SKM-1 (cell line): ENCODE data around the gene RRAS.

Source experiments
- DNase-seq: peaks from one replicate; lab custom pipeline; 2025; ENCODE audit not compliant: unreplicated experiment; lab: John Stamatoyannopoulos, UW

Gene RRAS

GRCh38 chr19:49655570-49656455 is 15.9 kb upstream of the RRAS start:
- no peak for DNase-seq

- DNase-seq, result no peak
Measured at GRCh38 chr19:49654581-49654980, 14.6 kb upstream of the RRAS start.

DNA sequence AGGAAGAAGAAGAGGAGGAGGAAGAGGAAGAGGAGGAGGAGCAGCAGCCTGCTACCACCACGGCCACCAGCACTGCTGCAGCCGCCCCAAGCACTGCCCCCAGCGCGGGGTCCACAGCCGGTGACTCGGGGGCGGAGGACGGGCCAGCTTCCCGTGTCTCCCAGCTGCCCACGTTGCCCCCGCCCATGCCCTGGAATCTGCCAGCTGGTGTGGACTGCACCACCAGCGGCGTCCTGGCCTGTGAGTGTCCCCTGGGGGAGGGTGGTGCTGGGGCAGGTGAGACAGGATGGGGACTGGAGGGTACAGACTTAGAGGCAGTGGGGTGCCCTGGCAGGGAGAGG is 13.5 kb upstream of the RRAS start:
- no peak for DNase-seq

DNA sequence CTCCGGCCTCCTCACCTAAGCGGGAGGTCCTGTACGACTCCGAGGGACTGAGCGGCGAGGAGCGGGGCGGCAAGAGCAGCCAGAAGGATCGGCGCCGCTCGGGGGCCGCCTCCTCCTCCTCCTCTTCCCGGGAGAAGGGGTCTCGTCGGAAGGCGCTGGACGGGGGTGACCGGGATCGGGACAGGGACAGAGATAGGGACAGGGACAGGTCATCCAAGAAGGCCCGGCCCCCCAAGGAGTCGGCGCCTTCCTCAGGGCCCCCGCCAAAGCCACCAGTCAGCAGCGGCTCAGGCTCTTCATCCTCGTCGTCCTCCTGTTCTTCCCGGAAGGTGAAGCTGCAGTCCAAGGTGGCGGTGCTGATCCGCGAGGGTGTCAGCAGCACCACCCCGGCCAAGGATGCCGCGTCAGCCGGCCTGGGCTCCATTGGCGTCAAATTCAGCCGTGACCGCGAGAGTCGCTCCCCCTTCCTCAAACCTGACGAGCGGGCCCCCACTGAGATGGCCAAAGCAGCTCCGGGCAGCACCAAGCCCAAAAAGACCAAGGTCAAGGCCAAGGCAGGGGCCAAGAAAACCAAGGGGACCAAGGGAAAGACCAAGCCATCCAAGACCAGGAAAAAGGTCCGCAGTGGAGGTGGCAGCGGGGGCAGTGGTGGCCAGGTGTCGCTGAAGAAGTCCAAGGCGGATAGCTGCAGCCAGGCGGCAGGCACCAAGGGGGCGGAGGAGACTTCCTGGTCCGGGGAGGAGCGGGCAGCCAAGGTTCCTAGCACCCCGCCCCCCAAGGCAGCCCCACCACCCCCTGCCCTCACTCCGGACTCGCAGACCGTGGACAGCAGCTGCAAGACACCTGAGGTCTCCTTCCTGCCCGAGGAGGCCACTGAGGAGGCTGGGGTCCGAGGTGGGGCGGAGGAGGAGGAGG is 12.9 kb upstream of the RRAS start:
- no peak for DNase-seq

GRCh38 chr19:49651820-49652550 is 12.0 kb upstream of the RRAS start:
- no peak for DNase-seq

DNA sequence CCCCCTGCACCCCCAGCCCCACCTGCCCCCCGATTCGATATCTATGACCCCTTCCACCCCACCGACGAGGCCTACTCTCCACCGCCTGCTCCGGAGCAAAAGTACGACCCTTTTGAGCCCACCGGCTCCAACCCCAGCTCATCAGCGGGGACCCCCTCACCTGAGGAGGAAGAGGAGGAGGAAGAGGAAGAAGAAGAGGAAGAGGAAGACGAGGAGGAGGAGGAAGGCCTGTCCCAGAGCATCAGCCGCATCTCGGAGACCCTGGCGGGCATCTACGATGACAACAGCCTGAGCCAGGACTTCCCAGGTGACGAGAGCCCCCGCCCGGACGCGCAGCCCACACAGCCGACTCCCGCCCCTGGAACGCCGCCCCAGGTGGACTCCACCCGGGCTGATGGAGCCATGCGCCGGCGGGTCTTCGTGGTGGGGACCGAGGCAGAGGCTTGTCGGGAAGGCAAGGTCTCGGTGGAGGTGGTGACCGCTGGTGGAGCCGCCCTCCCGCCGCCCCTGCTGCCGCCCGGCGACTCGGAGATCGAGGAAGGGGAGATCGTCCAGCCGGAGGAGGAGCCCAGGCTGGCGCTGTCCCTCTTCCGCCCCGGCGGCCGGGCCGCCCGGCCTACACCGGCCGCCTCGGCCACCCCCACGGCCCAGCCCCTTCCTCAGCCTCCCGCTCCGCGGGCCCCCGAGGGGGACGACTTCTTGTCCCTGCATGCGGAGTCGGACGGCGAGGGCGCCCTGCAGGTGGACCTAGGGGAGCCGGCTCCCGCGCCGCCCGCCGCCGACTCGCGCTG is 11.3 kb upstream of the RRAS start:
- no peak for DNase-seq

DNA sequence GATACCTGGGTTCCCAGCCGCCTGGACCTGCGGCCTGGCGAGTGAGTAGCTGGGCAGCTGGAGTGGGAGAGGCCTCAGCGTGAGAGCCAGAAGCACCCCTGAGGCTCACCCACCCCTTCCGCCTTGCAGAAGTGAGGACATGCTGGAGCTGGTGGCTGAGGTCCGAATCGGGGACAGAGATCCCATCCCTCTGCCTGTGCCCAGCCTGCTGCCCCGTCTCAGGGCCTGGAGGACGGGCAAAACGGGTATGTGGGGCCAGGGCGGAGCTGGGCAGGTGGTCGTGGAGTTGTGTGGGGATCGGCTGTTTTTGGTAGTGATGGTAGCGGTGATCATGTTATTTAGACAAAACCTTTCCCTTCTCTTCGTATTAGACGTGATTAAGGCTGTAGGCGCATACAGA is 6.6 kb upstream of the RRAS start:
- DNase-seq, result no peak

- no peak for DNase-seq
Measured at GRCh38 chr19:49645995-49646394, 6.1 kb upstream of the RRAS start.

- no peak for DNase-seq
Measured at GRCh38 chr19:49645592-49645991, 5.6 kb upstream of the RRAS start.

DNA sequence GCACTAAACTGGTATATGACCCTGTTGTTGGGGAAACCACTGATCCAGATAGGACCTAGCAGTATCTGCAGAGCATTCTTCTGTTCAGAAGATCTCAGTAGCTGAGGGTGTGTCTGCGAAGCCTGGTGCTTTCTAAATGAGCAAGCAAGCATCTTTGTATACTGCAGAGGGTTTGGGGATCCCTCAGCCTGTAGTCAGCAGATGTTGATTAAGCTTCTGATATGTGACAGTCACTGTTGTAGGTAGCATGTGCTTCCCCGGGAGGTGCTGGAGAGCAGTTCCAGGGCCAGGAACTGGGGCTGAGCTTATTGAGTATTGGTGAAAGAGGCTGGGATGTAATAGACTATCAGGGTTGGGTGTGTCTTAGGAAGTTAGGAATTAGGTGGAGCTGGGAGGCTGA is 3.5 kb upstream of the RRAS start:
- DNase-seq, result no peak

- DNase-seq, result no peak
Measured at GRCh38 chr19:49642492-49643035, 2.6 kb upstream of the RRAS start.

DNA sequence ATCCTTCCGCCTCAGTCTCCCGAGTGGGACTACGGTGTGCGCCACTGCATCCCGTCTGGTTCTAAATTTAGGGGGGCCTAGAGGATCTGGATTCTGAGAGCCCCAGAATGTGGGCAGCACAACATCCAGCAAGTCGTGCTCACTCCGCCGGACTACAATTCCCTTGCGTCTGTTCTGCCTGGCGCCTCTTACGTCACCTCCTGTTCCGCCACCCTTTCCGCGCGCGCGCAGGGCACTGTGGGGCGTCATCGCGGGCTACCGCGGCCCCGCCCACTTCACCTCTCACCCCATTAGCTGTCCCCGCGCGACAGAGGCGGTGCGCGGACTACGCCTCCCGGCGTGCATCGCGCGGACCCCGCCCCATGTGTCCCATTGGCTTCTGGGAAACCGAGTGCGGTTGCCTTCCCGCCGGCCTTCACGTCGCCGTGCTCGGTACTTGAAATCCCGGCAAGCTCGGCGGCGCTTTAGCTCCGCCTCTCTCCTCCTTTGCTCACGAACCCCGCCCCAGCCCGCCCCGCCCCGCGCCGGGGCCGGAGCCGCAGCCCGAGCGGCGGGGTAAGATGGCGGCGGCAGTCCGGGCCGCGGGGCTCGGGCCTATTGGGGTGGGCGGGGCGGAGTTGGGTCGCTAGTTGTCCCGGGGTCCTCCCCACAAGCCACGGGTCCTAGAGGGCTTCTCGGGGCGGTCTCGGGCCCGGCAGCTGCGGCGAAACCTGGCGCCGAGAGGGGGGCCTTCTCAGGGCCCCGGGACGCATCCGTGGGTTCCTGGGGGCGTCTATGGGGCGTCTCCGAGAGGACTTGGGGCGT is 1.9 kb upstream of the RRAS start, which contains the start of gene SCAF1:
TSS of gene SCAF1 (plus strand) at position 522 of the 804 bp plus-strand sequence. CDS start 2,818 bp downstream, outside the sequence.
- DNase-seq, result peak; percentile 86

DNA sequence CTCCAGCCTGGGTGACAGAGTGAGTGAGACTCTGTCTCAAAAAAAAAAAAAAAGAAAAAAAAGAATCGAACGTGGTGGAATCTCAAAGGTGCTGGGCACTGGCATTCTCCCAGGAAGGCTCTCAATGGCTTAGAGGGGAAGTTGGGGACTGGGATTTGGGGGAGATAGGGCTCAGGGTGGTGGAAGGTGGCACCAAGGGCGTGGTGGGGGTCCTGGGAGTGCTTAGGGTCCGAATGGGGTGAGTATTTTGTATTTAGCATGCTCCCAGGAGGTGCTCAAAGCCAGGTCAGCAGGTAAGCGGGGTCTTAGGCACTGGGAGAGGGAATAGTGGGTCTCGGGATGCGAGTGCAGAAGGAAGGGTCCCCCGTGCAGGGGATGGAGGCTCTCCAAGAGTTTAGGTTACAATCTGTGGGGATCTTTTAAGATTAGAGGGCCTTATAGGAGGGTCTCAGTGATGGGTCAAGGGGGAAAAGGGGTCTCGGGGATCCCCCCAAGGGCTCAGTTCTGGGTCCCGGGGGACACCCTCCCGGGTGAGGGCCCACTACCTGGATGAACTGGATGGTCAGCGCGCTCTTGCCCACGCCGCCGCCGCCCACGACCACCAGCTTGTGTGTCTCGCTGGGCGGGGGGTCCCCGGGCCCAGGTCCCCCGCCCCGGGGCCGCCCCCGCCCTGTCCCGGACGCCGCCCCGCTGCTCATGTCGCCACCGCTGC is 386 bp downstream of the RRAS start:
- DNase-seq, result no peak

DNA sequence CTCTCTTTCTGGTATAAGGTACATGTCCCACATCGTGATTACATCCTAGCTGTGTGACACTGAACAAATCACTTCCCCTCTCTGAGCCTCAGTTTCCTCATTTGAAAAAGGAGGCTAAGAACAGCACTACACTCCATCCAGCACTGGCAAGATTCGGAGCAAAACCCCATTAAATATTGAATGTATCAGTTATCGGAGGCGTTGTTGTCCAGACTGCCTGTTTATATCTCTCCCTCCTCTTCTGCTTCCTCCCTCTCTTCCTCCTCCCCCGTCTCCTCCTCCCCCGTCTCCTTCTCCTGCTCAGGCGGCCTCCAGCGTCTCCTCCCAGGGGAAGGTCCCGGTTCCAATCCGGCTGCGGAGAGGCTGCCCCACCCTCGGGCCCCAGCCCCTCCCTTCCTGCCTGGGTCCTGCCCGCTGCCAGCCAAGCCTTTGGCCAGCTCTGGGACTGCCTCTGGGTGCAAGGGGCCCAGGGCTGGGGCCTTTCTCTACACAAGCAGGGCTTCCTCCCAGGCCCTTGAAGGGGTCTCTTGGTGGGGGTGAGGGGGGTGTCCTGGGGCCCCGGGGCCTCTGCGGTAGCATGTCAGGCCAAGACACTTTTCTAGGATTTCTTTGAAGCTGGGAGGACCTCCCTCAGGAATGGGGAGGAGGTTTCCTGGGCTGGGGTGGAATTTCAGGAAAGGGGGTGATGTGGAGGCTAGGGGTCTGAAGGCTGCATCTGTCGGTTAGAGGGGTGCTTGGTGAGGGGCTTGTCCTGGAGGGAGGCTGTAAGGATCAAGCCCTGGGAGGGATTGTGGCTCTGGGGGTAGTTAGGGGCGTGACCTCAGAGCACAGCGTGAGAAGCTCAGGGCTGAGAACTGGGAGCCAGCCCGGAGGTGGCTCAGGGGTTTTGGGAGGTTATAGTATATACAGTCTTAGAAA is 1.9 kb downstream of the RRAS start:
- DNase-seq, result peak; percentile 3

- no peak for DNase-seq
Measured at GRCh38 chr19:49636233-49636932, 3.6 kb downstream of the RRAS start.

- no peak for DNase-seq
Measured at GRCh38 chr19:49635530-49636232, 4.3 kb downstream of the RRAS start.
